ENCODE measurements around the gene SPATA2. TPM values are rescaled to one million over a fixed set of nuclear protein-coding genes. Genes with fewer than 3 reads are reported as not detected.

SPATA2 gene
- total RNA-seq, 4 donors from 2014 or later, result 3.3 to 6.4 (median 3.6) TPM

DNA sequence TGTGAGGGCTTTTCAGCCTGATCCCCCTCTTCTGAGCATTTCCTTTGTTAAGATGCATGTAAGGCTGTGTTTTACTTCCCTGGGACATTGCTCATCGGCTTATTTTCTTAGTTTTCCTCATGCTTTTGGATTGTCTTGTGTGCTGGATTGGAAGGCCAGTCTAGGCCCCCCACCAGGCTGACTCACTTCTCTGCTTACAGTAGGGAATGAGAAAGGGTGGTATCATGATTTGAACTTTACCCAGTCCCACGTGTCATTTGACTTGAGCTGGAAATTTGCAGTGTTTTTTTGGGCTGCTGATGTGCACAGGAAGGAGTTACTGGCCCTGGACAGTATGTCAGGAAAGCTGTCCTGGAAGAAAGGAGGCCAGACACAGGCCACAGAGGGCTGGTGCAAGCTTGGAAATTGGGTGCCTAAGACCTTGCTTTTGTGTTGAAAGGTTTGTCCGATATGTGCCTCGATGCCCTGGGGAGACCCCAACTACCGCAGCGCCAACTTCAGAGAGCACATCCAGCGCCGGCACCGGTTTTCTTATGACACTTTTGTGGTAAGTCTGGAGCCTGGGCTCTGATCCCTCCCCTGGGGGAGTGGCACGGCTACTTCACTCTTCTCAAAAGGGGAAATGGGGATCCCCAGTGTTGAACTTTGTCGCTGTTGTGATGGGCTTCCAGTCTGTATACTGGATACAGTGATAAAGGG, 33.6 kb upstream of the SPATA2 start:
- DNase-seq (ENCODE audit: low spot score) (no peak), ATAC-seq (ENCODE audit: low FRiP score) (no peak)

DNA sequence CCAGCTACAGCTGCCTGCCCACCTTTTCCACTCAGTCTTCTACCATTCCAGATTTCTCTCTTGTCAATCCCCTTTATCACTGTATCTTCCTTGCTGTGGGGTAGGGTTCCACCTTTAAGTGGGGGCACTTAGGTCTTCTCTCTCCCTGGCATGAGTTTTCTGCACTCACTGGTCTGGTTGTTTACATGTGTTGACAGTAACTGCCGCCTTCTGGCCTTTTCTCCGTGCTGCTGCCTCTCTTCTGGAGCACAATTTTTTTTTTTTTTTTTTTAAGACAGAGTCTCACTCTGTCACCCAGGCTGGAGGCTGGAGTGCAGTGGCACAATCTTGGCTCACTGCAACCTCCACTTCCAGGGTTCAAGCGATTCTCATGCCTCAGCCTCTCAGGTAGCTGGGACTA, 32.8 kb upstream of the SPATA2 start:
- DNase-seq (ENCODE audit: low spot score) (no peak), ATAC-seq (ENCODE audit: low FRiP score) (no peak)
- TF ChIP-seq, protein P1, sequence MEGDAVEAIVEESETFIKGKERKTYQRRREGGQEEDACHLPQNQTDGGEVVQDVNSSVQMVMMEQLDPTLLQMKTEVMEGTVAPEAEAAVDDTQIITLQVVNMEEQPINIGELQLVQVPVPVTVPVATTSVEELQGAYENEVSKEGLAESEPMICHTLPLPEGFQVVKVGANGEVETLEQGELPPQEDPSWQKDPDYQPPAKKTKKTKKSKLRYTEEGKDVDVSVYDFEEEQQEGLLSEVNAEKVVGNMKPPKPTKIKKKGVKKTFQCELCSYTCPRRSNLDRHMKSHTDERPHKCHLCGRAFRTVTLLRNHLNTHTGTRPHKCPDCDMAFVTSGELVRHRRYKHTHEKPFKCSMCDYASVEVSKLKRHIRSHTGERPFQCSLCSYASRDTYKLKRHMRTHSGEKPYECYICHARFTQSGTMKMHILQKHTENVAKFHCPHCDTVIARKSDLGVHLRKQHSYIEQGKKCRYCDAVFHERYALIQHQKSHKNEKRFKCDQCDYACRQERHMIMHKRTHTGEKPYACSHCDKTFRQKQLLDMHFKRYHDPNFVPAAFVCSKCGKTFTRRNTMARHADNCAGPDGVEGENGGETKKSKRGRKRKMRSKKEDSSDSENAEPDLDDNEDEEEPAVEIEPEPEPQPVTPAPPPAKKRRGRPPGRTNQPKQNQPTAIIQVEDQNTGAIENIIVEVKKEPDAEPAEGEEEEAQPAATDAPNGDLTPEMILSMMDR (IDR thresholded peaks at IDR 0.05), result no peak

More for the DNA sequence above, 33.6 kb upstream of the SPATA2 start:
- TF ChIP-seq, protein P1 (IDR thresholded peaks at IDR 0.05), result no peak

DNA sequence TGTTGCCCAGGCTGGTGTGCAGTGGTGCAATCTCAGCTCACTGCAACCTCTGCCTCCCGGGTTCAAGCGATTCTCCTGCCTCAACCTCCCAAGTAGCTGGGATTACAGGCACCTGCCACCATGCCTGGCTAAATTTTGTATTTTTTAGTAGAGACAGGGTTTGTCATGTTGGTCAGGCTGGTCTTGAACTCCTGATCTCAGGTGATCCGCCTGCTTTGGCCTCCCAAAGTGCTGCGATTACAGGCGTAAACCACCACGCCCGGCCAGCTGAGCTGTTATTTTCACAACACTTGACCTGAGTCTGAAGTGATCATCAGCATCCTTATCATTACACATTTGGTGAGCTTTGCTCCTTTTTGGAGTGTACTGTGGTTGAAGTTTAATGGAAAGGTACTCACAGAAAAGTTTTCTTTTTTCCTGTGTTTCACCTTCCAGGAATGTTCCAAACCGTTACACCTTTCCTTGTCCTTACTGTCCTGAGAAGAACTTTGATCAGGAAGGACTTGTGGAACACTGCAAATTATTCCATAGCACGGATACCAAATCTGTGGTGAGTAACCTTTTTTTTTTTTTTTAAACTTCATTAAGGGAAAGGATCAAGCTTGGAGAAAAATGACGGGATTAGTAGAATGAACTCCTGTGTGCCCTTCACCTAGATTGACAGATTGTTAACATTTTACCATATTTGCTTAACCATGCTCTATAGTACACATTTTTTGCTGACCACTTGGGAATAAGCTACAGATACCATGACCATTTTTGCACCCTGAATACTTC, 30.6 kb upstream of the SPATA2 start:
- DNase-seq (ENCODE audit: low spot score) (no peak), ATAC-seq (ENCODE audit: low FRiP score) (no peak)
- TF ChIP-seq, protein P1 (IDR thresholded peaks at IDR 0.05), result no peak

DNA sequence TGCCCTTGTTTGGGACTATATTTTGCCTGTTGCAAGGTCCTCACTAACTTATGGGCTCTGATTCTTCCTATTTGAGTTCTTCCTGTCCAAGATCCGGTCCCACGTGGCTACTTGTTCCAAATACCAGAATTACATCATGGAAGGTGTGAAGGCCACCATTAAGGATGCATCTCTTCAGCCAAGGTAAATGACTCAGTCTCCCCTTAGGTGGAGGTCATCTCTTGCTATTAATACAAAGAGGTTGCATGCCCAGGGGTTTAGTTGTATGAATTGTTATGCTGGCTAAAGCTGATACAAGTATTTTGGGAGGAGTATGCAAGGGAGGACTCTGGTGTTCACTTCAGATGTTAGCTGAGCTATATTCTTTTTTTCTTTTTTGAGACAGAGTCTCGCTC, 30.0 kb upstream of the SPATA2 start:
- TF ChIP-seq, protein P1 (IDR thresholded peaks at IDR 0.05), result no peak
- ATAC-seq (ENCODE audit: low FRiP score) (no peak), DNase-seq (ENCODE audit: low spot score) (no peak)

DNA sequence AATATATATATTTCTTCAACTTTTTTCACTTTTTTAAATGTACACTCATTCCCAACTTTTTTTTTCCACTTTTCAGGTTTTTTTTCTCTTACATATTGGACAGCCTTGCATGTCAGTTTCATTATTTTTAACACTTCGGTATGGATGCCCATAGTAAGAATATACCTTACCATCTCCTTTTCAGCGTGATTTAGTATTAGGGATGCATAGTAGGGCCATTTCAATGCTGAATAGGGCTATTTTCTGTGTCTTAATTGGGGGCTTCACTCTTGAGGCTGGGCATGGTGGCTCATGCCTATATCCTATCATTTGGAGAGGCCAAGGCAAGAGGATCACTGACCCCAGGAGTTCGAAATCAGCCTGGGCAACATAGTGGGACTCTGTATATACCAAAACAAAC, 27.6 kb upstream of the SPATA2 start:
- ATAC-seq (ENCODE audit: low FRiP score) (no peak), DNase-seq (ENCODE audit: low spot score) (no peak)
- TF ChIP-seq, protein P1 (IDR thresholded peaks at IDR 0.05), result no peak

DNA sequence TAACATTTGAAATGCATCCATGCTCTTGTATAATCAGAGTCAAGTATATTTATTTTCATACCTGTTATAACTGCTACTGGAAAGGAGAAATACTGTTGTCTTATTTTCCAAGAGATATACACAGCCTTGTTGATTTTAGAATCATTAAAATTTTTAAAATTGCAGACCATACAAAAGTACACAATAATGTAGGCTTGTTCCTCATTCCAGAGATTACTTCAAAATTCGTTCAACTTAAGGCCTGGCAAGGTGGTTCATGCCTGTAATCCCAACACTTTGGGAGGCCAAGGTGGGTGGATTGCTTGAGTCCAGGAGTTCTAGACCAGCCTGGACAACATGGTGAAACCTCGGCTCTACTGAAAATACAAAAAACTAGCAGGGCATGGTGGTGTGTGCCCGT, 27.0 kb upstream of the SPATA2 start:
- no peak for DNase-seq (ENCODE audit: low spot score)
- ATAC-seq (ENCODE audit: low FRiP score), result no peak
- TF ChIP-seq, protein P1 (IDR thresholded peaks at IDR 0.05), result no peak

DNA sequence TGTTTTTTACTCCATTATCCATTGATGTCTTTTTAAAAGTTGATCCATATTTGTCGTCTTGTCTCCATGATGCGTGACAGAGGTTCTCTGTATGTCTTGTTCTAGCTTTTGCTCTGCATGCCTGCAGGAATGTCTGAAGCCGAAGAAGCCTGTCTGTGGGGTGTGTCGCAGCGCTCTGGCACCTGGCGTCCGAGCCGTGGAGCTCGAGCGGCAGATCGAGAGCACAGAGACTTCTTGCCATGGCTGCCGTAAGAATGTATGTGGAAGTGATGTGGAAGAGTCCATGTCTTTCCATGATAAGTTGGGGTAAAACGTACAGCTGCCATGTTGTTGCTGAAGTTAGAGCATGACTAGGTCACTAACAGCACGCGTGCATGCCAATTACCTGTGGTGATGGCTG, 26.1 kb upstream of the SPATA2 start:
- ATAC-seq (ENCODE audit: low FRiP score), result no peak
- TF ChIP-seq, protein P1 (IDR thresholded peaks at IDR 0.05), result no peak
- DNase-seq (ENCODE audit: low spot score), result no peak
